Stimulated activated CD4-positive, alpha-beta T cell treated with anti-CD3 and anti-CD28 coated beads, TNF-alpha, amount 100 ng/mL, for 1 hour (primary cell): ENCODE data around the gene REC114.

ENCODE experiments used
- DNase-seq, 3 donors: peaks; one replicate each; pipeline ENCODE4 v3.0.0-alpha.2; 2020; ENCODE audit warnings: low read depth in 3 of 3, low spot score in 1 of 3

The REC114 gene

DNA sequence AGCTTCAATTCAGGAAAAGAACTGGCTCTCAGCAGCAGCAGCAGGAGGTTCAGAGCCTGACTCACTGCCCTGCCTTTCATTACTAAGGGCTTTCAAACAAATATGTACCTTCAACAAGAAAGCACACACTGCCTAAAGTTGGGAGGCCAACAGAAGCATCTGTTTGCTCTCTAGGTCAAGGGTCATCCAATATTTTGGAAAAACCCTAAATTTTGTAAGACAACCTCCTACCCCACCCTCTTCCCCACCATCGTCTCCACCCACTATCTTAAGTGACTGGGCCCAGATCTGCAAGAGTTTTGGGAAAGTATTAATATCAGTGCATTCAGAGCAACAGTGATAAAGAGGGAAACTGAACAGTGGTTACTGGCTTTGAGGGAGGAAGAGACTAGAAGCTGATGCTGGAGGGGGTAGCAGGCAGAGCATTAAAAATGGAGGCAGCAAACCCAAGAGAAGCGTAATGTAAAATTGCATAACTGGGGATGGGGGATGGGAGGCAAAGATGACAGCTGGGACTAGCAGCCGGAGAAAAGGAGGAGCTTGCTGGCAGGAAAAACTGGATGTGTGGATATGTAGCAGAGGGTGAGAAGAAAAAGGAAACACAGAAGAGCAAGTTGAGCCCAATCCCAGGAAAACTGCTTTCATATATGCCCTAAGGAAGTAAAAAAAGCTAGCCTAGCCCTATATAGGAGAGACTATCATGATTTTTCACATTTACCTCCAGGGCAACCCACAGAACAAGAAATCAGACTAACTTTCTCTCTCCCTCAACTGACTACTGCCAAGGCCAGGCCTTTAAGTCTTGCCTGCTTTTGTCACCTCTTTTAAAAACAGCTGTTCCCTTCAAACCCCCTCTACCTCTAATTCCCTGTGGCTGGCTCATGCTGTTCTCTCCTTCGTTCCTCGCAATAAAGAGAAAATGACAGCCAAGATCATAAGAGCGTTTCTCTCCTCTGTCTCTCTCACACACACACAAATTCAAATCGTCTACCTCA lies 158.8 kb downstream of the REC114 start:
- DNase-seq, result no peak

DNA sequence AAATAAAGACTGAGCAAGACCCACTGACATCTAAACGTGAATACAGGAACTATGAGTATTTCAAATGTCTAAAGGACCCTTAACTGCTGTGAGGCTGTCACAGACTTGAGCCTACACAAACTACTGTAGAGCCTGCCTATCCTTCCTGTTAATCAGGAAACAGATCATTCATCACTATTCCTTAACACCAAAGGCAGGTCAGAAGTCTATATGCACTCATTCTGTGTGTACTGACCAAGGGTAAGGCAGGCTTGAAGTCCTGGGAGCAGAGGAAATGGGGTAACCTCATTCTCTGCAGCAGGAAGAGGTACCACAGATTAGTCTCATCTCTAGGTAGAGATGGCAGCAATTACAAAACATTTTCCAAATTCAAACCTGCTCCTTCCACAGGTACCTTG lies 159.5 kb downstream of the REC114 start:
- no peak for DNase-seq

DNA sequence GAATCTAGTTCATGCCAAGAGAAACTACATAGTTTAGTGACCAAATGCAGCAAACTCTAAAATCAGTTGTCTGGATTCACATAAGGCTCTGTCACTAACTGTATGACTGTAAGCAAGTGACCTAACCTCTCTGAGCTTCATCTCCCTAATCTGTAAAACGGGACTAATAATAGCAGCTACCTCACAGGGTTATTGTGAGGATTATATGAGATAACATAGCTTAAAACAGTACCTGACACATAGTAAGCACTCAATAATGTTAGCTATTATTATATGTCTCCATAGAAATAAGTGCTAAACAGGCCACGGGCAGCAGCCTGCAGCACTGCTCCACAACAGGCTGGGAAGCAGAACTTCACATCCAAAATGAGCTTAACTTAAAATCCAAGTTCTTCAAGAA lies 160.0 kb downstream of the REC114 start:
- DNase-seq, result no peak

DNA sequence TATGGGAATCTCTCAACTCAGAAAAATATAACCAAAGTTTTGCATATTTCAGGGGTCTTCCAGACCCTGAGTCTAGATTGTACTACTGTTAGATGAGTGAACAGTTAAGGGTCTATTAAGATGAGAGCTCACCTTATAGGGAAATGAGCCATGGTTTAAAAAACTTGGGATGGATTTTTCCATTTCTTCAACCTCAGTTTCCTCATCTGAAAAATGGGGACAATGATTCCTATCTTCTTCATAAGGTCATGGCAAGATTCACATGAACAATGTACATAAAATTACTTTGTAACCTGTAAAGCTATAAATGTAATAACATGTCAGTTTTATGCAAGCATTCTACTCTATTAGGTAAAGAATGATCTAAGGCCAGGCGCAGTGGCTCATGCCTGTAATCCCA lies 161.5 kb downstream of the REC114 start:
- no peak for DNase-seq

DNA sequence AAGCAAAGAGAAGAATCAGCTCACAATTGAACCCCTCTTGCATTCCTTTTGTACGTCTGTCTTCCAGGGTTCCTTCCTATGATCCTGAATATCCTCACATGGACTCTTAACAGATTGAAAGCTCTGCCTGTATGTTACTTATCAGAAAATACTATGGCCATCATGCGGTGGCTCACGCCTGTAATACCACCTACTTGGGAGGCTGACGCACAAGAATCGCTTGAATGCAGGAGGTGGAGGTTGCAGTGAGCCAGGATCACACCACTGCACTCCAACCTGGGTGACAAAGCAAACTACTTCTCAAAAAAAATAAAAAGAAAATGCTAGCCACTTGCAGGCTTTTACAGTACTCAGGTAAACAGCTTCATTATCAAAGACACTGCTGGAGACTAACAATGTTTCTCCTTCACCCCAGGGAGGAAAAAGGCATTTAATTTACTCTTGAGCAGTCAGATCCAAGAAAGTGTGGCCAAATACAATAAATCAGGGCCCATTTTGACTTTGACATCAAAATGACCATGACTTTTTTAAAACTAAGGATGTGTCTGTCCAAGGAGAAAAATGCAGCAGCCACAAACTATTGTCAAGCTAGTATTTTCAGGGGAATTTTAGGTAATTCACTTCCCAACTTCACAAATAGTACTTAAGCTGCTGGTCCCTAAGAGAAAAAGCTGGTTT lies 162.9 kb downstream of the REC114 start:
- DNase-seq, result no peak

DNA sequence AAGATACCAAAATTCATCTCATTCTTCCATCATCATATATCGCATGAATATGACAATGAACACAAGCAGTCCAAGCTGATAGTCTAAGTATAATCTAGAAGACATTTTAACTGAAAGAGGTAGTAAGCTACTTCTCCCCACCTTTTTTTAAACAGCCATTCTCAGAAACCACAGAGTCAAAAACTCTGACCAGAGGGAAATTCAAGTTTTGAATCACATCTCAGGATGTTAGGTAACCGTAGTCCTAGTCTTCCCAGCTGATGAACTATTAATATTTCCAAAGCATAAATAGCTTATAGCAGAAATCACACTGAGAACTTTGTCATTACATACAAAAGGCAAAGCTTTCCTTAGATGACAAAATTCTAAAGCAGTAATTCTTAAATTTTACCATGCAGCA lies 164.4 kb downstream of the REC114 start:
- DNase-seq, result no peak

DNA sequence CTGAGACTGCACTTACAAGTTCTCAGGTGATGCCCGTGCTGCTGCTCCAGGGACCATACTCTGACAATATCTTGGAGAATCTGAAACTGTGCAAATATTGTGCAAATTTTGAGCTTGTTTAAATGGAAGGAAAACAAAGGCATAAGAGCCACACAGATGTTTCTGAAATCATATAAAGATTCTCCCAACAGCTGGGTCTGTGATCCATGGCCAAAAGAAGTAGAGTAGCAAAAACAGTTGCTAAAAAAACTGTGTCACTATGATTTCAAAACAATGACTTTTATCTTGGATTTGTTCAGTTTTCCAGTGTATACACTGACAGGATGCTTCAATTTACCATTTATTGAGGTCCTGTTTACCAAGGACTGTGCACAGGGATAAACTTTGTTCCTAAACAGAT lies 164.9 kb downstream of the REC114 start:
- no peak for DNase-seq

DNA sequence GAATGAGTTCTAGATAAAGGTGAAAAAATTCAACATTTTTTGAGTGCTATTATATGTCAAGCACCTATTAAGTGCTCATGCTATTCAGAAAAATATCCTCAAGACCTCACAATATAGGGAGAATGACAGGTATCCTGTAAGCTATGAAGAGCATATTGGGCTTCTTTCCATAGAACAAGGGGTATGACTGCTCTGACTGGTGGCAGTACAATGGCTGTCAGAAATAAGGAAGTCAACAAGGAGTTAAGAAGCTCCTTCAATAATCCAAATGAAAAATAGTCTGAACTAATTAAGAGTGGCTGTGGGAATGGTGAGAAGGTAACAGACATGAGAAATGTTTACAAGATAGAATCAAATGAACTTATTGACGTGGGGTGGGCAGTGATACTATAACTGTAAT lies 165.5 kb downstream of the REC114 start:
- no peak for DNase-seq

DNA sequence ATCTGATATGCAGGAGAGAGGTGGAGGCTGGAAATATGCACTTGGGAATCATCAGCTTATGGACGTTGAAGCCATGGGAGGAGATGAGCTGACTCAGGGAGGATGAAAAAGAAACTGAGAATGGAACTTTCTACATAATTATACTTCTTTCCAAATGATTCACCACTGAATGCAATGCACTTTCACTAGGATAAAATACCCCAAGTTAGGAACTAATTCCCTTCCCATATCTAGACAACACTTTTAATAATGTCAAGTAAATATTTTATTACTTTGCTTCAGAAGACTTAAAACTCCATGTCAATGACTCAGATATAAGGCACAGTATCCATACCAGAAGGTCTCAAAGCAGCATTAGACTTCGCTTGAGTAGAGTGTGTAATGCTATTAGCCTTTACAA lies 166.0 kb downstream of the REC114 start:
- no peak for DNase-seq
